H4 (cell line): ENCODE data around the gene PCSK4. TPM values are rescaled to one million over a fixed set of nuclear protein-coding genes. Genes with fewer than 3 reads are reported as not detected.
"Not testable (repeated sequence)": the region's sequence is repeated elsewhere in the genome, so short reads cannot be mapped to it uniquely, and the experiment has no call there.

Experiments
- DNase-seq: peaks from one replicate; pipeline ENCODE4 v3.0.0-alpha.2; 2015; ENCODE audit warnings: low spot score
- total RNA-seq: library from RNA; depleted of rRNA; stranded (reverse); fragments of >200 nt; shearing (Covaris generic); gene quantifications from 2 replicates; pipeline ENCODE4 v1.2.3, GENCODE V29; 2014

PCSK4 gene
- total RNA-seq, 1 experiment from 2014 or later, result 0.31 TPM

GRCh38 chr19:1522061-1522460, 31.9 kb upstream of the PCSK4 start:
- no peak for DNase-seq

GRCh38 chr19:1521636-1522035, 31.5 kb upstream of the PCSK4 start:
- DNase-seq, result no peak

- DNase-seq, result no peak
Observed at GRCh38 chr19:1520203-1520780, 30.1 kb upstream of the PCSK4 start.

GRCh38 chr19:1519802-1520201, 29.7 kb upstream of the PCSK4 start:
- DNase-seq, result not testable (repeated sequence)

GRCh38 chr19:1518471-1518870, 28.3 kb upstream of the PCSK4 start:
- DNase-seq, result no peak

- DNase-seq, result no peak
Observed at GRCh38 chr19:1516395-1516753, 26.2 kb upstream of the PCSK4 start.

- DNase-seq, result no peak
Observed at GRCh38 chr19:1514986-1515721, 25.0 kb upstream of the PCSK4 start.

- DNase-seq, result no peak
Observed at GRCh38 chr19:1514295-1514661, 24.1 kb upstream of the PCSK4 start.

- no peak for DNase-seq
Observed at GRCh38 chr19:1513499-1514294, 23.5 kb upstream of the PCSK4 start.

GRCh38 chr19:1512671-1513498, 22.7 kb upstream of the PCSK4 start, which contains the start of gene ADAMTSL5:
Gene ADAMTSL5, minus strand, starts transcription at chr19:1513019. Its CDS starts 2,076 bp downstream, at chr19:1510943.
- DNase-seq, result peak; percentile 29

- no peak for DNase-seq
Observed at GRCh38 chr19:1511318-1512317, 21.5 kb upstream of the PCSK4 start.

GRCh38 chr19:1510807-1511206, 20.7 kb upstream of the PCSK4 start:
- DNase-seq, result no peak

- DNase-seq, result no peak
Observed at GRCh38 chr19:1510442-1510806, 20.3 kb upstream of the PCSK4 start.

GRCh38 chr19:1509602-1510441, 19.7 kb upstream of the PCSK4 start:
- no peak for DNase-seq

GRCh38 chr19:1508507-1508856, 18.3 kb upstream of the PCSK4 start:
- no peak for DNase-seq

GRCh38 chr19:1507763-1508506, 17.8 kb upstream of the PCSK4 start:
- DNase-seq, result peak; percentile 72

- no peak for DNase-seq
Observed at GRCh38 chr19:1507192-1507660, 17.1 kb upstream of the PCSK4 start.

GRCh38 chr19:1505991-1506881, 16.1 kb upstream of the PCSK4 start:
- DNase-seq, result no peak
